GM18873 (cell line): ENCODE measurements around the gene AUTS2.

Experiments used
- ATAC-seq: cut with Tn5 transposase; IDR thresholded peaks from one replicate; pipeline ENCODE4 v1.9.1; 2021; ENCODE audit warnings: mild to moderate bottlenecking, moderate library complexity, moderate number of reproducible peaks; ENCODE audit not compliant: unreplicated experiment, low FRiP score

AUTS2 gene

DNA sequence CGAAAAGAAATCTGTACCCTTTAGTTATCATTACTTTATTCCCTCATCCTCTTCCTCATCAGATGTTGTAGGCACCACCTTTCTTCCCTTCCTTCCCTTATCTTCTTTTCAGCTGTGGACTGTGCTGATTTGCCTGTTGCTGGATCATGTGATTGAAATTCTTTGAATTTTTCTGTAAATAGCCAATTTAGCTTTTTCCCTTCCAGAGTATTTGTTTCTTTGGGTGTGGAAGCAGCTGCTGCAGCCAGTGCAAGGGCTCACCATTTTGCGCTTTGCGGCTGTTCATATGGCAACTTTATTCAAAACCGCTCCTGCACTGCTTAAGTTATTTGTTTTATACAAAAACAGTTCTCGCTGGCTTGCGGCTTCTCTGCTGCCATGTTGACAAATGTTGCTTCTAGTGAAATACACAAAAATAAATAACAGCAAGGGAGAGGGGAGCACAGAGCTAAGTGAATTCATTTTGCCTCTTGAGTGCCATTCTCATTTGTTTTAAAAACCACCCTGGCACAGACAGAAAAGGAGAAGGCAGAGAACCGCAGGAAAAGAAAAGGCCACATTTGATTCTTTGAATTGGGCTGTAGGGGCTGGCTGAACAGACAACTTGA lies 151.2 kb downstream of the AUTS2 start:
- no peak for ATAC-seq

DNA sequence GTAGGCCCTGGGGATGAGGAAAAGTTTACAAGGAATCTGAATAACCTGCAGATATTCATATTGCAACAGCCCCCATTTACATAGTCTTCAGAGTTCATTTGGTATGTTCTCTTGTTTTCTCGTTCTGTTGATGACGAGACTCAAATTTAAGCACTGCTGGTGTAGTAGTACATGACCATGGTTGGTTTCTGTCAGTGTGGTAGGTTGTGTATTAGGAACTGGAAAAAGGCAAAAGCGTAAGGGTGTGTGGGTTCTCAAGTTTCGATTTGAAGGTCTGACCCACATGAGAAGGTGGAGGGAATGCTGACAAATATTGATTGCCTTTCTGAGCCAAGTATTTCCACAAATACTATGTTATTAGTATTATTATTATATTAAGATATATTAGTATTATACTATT lies 151.7 kb downstream of the AUTS2 start:
- ATAC-seq: no peak

DNA sequence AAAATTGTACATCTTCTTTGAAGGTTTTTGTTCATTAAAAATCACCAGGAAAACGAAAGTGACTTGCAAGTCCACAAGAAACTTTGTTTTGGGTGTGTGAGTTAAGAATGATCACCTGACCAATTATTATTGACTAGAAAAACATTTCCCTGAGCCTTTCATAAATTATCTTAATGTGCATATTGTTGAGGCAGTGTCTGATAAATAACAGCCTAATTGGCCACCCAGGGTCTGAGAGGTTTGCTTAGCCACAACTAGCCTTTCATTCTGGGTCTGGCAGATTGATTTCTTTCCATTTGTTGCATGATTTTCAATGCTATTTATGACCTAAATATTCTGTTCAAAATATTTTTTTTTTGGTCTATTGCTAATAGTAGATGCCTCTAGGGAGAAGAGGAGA lies 152.8 kb downstream of the AUTS2 start:
- ATAC-seq: no peak

DNA sequence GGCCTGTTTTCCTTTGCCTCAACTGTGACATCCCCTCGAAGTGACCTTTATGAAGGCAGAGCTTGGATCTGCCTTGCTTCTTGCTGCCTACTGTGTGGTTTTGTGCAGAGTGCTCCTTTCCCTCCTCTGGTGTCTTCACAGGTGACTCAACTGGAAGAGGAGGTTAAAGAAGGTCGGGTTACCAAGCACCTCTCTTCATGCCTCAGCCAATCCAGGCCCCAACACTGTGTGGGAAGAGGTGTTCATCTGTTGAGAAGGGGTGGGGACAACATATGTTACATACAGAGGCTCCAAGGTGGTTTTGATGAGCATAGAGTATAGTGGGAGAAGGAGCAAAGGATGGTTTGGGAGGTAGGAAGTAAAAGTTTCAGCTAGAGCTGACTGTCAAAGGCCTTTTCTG lies 155.7 kb downstream of the AUTS2 start:
- ATAC-seq: no peak

DNA sequence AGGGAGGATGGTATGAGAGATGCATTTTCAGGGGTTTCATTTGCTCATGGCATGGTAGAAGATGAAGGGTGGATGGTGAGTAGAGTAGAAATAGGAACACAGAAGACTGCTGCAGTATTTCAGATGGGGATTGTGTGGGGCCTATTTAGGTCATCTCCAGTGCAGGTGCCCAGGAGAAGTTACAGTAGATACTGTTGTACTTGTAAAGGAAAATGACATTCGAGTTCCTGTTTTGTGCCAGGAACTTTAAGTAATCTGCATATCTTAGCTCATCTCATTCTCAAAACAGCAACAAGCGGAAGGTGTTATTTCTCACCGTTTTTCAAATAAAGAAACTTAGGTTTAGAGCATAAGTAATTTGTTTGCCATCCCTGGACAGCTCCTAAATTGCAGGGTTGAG lies 156.2 kb downstream of the AUTS2 start:
- ATAC-seq: no peak

DNA sequence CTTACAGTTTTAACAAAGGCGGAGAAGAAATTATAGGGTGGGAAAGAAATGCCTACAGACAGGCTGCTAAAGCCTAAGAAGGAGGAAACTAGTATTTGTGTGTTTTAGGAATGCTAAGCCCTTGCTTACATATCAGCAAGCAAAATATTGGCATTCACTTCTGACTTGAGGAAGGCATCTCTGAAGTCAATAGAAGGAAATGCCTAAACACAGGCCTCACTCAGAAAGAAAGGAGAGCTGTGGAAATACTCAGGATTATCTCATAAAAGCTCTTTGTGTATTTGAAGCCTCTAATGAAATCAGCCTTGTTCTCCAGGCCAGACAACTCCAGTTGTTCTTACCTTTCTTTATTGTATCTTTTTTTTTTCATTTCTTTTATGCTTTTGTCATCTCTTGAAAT lies 158.0 kb downstream of the AUTS2 start:
- no peak for ATAC-seq

DNA sequence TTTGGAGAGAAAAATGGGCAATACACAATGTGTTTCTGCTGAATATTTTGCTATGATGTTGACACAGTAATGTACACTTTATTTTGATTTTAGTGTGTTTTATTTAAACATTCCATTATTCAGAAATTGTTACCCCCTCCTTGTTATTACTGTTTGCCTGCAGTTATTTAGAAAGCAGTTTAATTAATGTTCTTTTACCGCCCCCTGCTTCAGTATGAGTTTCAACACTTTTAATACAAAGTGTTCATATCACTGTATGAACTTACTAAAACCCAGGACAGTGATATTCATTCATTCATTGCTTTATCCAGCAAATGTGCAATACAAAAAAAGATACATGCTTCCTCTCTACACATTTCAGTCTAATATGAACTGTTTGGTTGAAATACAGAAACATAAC lies 159.3 kb downstream of the AUTS2 start:
- no peak for ATAC-seq

DNA sequence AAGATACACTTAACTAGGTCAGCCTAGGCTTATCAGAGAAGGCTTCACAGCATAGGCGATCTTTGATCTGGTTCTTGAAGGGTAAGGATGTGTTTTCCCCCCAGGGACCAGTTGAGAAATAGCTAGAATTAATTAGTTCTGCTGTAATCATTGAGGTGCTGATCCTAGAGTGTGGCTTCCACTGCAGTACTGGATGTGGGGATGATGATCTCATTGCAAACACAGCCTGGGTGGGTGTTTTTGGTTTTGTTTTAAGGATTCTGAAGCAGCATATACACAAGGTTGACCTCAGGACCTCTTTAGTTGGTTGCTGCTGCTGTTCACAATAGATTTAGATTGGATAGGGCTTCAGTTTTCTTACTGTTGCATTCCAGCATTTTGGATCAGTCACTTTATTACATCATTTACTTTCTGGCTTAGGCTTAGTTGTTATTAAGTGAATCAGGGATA lies 159.7 kb downstream of the AUTS2 start:
- ATAC-seq: no peak

DNA sequence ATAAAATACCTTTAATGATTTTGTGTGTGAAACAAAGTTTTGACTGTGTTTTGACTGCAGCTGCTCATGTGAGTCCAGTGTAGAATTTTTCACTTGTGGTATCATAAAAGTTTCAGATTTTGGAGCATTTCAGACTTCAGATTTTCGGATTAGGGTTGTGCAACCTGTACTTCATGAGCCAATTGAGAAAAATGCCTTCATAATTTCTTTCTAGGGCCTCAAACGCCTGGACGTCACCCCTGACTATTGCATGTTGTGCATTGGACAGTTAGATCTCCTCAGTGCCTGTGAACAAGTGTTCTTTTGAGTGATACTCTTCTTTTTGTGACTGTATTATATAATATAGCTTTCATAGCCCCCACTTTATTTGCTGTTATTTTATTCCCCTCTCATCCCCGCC lies 161.1 kb downstream of the AUTS2 start:
- no peak for ATAC-seq

DNA sequence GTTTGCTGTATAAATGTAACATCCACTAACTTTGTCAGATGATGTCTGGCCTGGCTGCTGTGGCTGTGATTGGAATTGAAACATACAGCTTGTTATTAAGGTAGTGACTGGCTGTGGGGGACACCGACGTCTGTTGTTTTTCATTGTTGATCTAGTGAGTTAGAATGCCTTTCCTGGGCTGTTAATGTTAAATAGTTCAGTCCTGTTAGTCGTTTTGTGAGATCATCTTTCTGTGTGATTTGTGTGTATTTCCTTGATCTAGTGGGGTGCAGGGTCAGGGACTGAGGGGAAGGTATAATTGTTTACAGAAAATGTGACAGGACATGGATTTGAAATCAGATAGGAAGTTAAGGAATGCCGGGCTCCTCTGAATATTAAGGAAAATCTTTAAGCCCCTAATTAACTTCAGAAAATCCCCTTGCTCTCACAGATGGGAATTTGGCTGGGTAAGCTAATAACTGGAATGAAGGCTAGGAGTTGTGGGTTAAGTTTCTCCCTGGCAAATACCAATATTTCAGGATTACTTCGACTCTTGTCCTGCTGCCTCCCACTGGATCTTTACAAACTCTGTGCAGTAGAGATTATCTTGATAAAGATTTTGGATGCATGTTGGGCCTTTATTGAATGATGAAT lies 163.1 kb downstream of the AUTS2 start:
- no peak for ATAC-seq

DNA sequence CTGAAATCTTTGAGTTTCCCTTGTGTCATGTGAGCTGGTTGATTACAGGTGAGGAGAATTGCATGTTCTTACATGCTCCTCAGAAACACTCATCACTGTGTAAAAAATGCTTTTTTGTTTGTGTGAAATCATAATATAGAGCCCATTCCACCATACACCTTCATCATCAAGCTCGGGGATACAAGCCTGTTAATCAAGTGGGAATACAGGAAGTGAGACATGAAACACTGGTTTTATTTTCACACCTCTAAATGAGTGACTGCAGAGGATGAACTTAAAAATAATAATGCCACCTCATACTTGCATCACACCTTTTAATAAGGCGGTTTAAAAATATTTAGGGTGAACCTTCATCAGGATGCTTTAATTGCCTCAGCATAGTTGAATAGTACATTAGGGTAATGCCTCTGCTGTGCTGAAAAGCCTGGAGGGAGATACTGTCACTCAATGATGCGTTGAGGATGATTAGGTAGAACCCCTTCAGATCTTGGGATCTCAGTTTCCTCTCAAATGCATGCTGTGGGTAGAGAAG lies 164.6 kb downstream of the AUTS2 start:
- no peak for ATAC-seq

DNA sequence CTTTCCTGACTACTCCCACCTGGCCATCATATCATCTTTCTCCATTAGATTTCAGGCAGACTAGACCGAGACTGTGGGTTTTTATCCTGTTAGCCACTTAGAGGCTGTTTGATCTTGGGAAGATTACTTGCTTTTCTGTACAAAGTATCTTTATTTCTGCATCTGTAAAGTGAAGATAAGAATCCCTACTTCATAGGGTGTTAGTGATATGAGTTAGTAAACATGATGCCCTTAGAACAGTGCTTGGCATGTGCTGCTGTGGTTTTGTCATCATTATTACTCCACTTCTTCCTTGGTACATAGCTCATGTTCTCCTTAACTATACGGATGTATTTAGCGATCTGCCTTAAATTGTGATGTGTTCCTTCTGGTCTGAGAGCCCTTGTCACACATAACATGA lies 165.2 kb downstream of the AUTS2 start:
- ATAC-seq: no peak

DNA sequence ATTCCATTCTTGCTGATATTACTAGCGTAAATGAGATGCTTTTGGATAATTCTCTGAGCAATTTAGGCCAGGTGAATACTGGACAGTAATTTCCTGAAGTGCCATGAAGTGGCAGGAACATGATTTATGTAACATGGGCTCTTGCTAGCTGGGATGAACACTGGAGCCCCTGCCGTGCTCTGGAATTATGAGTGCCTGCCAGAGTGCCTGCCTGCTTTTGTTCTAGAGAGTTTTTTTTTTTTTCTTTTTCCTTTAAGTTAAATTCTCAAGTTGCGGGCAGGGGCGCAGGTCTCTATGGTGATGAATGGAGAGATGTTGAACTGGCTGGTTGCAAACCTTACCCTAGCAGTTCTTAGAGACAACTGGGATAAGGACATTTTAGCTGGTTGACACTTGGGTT lies 165.9 kb downstream of the AUTS2 start:
- ATAC-seq: no peak

DNA sequence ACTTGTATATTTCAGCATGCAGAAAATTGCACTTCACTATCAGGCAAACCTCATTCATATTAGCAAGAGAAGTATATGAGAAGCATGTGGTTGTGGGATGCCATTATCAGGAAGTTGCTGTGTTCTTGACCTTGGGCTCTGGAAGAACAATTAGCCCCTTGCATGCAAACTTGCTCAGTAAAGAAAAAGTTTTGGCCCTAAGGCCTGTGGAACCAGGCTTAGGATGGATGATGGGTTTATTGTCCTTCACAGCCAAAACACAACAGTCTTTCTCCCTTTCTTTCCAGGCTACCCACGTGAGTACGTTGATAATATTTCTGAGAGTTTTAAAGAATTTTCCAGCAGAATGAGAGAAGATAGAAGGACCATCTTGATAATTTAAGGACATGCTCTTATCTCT lies 166.4 kb downstream of the AUTS2 start:
- ATAC-seq: no peak

DNA sequence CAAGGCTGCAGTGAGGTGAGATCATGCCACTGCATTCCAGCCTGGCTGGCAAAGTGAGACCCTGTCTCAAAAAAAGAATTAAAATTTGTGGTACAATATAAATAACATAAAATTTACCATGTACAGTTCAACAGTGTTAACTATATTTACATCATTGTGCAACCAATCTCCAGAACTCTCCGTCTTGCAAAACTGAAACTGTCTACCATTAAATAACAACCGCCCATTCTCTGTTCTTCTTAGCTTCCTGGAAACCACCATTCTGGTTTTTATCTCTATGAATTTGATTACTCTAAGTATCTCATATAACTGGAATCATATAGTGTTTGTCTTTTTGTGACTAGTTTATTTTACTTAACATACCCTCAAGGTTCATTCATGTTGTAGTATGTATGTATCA lies 167.6 kb downstream of the AUTS2 start:
- ATAC-seq: peak; percentile 56

DNA sequence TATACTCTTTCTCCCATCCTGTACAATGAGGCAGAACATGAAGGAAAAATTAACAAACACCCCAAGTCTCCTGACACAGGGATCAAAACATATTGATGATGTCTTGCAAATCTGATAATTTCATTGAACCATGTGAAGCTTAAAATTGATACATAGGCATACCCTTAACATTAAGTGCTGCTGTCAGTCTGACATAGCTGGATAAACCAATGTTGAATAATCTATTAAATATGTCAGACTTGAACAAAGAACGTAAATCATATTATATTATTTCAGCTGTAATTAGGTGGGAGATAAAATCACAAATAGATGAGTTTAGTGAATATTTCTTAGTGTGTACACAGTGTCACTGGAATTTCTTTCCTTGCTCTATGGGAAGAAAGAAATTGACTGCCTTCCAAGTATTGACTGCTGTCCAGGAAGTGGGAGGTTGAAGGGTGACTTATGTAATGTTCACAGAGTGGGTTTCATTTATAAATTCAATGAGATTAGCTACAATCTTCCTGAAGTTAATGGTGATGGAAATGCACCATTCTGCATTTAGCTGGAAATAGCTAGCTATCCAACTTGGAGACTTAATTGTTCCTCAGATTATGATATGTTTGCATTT lies 170.8 kb downstream of the AUTS2 start:
- ATAC-seq: no peak

DNA sequence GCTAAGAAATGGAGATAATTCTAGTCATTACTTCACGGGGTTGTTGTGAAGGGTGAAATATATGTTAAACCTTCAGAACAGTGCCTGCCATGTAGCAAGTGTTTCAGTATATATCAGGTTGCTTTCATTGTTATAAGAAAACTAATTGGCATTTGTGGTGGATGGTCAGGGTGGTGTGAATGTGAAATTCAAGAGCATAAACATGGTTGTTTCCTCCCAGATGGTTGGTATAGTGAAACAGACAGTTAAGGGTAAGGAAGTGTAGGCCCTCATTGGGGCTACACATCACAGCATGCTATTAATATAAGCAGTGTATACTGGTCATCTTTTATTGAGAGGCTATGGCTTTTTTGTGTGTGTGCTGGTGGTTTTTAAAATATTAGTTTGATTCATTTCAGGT lies 171.6 kb downstream of the AUTS2 start:
- no peak for ATAC-seq

DNA sequence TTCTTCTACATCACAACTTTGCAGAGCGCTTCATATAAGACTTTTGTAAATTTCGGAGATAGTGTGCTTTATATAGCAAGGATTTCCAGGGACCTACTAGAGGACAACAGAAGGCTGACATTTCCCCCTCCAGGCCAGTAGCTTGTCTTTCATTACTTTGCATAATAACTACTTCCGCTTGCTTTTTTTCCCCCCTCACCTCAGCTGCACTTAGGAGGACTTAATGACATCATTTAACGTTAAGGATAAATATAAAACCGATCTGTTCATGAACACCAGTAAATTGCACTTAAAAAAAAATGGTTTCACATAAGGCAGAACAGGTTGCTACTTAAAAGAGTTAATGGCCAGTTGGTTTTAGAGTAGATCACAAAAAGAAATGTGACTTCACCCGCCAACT lies 172.3 kb downstream of the AUTS2 start:
- ATAC-seq: no peak

DNA sequence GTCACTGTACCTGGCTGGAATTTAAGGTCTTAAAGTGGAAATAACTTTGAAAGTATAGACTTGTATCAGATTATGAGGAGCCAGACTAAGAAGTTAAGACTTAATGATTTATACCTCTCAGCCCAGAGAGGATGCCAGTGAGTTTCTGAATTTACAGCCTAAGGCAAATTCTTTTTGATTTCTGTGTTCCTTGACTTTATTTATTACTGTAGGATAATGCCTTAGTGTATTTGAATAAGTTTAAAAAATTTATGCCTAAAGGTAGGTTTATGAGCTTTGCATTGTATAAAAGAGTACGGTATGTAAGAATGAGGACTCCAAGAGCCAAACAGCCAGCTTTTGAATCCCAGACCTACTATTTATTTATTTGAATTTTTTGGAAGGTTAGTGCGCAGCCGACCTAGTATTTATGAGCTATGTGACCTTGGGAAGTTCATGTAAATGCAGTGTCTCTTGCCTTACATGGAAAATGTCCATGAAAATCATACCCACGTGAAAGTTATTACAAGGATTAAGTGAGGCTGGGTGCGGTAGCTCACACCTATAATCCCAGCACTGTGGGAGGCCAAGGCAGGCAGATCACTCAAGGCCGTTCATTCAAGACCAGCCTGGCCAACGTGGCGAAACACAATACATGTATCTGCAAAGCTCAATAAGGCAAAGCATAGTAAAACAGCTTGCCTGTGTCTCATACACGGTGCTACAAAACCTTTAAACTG lies 174.6 kb downstream of the AUTS2 start:
- ATAC-seq: no peak

DNA sequence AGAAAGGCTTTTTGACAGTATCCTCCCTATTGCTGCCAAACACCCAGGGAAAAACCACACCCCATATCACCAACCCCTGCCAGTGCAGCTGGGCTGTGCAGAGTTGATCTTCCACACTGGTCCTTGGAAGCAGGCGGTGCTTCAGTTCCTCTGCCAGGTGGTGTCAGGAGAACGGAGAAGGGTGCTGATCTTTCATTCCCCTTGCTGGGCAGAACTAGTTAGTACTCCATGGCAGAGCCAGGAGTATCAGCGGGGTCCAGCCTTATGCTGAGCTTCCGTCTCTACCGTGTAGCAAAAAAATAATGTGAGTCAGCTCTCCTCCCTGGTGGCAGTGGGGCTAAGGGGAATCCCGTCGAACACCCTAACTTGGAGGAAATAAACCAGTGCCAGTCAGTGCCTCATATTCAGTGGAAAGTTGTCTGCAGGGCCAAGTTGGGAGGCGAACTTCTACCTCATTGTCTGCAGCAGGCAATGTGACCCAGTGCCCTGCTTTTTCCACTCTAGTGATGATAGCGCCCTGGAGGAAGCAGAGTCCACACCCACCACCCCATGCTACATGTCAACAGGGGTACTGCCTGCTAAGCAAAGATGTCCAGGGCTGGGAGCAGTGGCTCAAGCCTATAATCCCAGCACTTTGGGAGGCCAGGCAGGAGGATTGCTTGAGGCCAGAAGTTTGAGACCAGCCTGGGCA lies 175.4 kb downstream of the AUTS2 start:
- ATAC-seq: no peak
